Nucleus accumbens (tissue), 56 donors: Measurements from ENCODE around the gene DYRK3.

Experiments
- DNase-seq, 56 donors: peaks; one replicate each; lab custom pipeline; 2025; lab: John Stamatoyannopoulos, UW

The DYRK3 gene

DNA sequence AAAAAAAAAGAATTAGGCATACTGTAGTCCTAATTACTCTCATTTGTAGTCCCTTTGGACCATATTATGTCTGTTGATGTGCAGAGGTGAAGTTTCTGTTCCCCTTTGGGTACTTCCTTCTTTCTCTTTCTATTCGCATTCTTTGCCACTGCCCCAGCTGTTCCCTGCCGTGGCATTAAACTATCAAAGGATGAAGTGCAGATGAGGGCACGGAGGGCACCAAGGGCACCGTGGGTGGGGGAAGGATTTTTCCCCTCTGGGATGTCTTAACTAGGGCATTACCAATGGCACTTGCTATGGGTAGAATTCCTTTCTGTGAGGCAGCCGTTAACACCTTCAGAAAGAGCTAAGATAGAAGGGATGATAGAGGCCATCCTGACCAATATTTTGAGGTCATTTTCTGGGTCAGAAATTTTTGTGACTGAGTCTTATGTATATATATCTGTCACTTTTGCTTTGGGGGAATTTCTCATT lies 44.4 kb downstream of the DYRK3 start:
- no peak for DNase-seq

DNA sequence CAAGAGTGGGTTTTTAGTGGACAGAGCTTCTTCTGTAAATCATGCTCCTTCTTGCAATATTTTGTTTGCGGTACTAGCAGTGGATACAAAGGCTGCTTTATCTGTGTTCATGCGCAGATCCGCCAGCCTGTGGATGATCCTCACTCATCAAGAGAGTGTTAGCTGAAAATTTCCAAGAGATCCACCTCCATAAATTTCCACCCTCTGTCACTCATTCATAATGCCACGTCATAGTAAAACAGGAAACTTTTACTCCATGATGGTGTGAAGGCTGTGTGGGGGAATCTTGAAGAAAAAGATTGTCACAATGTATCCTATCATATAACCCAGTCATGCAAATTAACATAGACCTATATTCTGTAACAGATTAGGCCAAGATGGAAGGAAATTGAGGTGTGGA lies 44.9 kb downstream of the DYRK3 start:
- DNase-seq = peak in 16 of 56 donors; percentile 3 to 42 (median 14)

DNA sequence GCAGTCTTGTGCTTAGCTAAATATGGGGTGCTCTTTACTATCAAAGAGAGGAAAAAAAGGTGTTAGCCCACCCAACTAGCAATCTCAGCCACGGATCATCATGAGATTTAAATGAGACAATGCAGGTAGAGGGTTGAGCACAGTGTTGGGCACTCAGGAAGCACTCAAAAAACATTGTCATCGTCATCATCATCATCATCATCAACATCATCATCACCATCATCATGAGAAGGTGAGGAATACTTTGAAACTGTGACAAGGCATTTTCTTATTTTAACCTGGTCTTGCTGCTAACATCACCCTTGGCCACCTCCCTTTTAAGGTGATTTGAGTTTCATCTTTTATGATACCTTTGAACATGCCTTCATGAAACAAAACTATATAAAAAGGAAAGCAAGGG lies 46.0 kb downstream of the DYRK3 start:
- no peak for DNase-seq

DNA sequence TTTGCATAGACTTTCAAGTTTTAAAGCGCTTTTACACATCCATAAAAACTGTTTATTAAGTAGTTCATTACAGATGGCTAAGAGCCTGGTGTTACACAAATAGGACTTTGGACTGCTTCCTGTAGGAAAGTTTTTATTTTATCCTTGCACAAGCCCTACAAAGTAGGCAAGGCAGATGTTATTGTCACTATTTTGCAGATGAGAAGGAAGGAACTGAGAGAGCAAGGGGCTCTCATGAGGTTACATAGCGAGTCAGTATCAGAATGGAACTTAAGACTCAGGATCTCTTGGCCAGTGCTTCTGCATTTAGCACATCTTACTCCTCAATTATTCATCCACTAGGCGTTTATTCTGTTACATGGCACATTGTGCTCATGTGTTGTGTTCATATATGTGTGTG lies 46.8 kb downstream of the DYRK3 start:
- no peak for DNase-seq

DNA sequence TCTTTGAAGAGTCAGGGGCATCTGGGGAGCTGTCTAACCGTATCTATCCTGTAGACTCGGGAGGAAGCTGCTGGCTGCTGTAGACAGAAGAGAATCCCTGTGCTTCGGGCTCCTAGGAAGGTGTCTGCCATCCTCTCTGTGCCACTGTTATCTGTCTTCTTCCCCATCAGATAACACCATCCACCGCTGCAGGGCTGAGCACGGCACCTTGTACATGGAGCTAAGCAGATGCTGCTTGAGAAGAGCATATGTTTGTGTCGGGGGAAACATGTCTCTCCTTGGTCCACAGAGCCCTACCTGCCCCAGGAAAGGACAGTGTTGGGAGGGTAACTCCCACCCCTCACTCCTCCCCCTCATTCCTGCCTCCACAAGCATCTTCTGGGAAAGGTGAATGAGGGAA lies 48.0 kb downstream of the DYRK3 start:
- no peak for DNase-seq

DNA sequence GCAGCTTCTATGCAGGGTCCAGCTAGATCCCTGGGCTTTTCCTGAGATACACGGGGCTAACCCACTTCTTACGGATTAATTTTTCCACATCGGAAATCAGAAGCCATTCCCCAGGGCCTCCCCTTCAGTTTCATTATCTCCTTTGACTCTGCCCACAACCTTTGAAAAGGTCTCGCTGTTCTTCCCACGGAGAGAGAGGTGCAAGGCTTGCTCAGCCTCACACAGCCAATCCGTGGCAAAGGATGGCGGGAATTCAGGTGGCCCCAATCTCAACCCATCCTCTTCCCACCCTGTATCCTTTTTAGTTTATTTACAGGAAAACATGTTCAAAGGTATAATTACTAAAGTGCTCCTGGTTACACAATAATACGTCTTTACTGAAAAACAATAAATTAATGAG lies 48.7 kb downstream of the DYRK3 start:
- no peak for DNase-seq

- peak in 53 of 56 donors; percentile 13 to 89 (median 71) for DNase-seq
These were observed 49.4 kb downstream of the DYRK3 start, which contains the start of gene MAPKAPK2 for GRCh38 chr1:206684478-206685333. TSS of gene MAPKAPK2 (plus strand) at chr1:206684905. CDS start at chr1:206685230, 325 bp downstream.

DNA sequence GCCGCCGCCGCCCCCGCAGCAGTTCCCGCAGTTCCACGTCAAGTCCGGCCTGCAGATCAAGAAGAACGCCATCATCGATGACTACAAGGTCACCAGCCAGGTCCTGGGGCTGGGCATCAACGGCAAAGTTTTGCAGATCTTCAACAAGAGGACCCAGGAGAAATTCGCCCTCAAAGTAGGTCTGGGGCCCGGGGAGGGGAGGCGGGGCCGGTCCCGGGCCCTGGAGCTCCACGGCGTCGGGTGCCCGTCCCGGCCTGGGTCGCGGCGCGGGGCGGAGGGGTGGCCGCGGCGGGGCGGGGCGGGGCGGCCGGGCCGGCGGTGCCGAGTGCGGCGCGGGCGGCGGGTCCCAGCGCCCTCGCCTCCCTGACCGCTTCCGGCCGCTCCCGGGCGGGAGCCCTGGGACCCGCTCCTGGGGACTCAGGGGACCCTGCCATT lies 50.0 kb downstream of the DYRK3 start:
- DNase-seq = peak in 8 of 56 donors; percentile 20 to 54 (median 39)

DNA sequence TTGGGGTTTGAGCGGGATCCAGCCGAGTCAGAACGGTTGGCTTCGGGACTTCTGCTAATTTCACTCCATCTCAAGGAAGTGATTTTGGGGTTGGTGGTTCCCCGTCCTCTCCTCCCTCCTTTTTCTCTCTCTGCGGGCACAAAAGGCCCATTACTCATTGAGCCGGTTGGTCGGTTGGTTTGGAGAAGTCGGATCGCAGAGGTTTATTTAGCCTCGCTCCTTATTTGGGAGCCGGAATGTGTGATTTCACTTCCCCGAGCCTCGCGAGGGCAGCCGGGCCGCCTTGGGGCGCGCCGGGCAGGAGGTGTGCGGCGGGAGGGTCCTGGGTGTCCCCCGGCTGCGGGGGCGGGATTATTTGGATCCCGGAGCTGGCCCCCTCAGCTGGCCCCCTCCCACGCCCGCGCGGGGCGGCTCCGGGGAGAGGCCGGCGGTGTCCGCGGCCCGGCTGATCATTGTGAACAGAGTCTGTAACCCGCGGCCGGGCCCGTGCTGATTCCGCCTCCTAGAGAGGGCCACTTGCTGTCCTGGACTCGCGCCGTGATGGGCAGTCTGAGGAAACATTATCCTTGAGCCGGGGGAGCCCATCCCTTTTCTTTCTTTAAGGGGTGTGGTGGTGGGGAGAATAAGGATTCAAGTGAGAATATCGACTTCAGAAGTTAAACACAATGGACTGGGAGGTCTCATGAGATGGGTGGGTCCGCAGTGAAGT lies 50.6 kb downstream of the DYRK3 start:
- DNase-seq = peak in 13 of 56 donors; percentile 9 to 63 (median 39)

DNA sequence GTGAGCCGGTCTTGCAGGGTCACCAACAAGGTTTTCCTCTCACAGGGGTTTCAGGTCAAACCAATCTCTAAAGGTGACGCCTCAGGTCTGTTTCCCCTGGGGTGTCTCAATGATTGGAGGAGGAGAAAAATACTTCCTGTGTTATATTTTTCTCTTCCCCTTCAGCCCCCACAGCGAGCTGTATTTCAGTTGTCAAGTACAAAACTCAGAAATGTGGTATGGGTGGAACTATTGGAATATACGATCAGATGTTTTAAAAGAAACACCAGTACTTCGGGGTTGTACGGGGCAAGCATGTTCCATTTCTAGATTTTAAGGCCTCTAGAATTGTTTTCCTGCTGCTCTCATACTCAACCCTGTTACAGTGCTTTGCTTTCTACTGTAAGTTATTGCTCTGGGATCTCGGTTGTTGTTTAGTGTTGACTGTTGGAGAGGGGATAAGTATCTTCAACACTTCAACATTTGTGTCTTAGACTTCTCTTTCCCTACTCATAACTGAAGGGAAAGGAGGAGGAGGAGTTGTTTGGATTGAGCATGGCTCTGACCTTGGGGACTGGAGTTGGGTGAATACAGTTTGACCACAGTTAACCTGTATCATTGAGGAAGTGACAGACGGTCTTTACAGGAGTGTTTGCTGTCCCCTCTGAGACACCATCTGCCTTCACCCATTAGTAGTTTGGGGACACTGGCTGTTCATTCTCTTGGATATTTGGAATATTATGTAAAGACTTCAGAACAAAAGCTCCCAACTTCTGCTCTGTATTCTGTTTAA lies 51.3 kb downstream of the DYRK3 start:
- DNase-seq = no peak

DNA sequence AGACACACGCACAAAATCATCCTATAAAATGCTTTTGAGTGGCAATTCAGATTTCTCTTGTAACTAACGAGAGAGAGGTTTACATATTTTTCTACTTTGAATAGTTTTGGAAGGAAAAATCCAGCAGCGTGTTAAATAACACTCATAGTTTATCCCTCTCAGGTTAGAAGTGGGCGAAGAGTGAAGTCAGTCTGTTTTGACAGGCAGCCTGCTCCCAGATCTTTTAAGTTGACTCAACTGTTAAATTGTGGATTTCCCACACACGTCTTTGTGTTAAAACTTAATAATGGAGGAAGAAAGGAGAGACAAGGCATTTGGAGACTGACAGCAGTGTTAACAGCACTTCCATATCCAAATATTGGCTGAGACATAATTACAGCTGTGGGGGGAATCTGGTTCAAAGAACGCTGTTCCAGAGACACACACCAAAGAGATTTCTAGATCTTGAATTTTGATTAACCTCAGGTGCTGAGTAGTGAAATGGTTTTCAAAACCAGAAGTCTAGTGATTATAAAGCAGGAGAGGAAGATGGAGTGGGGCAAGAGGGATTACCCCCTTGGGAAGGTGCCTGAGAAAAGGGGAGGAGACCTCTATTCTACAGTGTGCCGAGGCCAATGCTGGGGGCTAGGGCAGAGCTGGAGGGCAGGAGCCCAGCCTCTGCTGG lies 52.0 kb downstream of the DYRK3 start:
- peak in 4 of 56 donors; percentile 13 to 33 (median 20) for DNase-seq

- DNase-seq = no peak
These were observed 52.6 kb downstream of the DYRK3 start for GRCh38 chr1:206687915-206688442.

GRCh38 chr1:206690516-206690915 lies 55.2 kb downstream of the DYRK3 start:
- peak in 25 of 56 donors; percentile 13 to 65 (median 35) for DNase-seq

DNA sequence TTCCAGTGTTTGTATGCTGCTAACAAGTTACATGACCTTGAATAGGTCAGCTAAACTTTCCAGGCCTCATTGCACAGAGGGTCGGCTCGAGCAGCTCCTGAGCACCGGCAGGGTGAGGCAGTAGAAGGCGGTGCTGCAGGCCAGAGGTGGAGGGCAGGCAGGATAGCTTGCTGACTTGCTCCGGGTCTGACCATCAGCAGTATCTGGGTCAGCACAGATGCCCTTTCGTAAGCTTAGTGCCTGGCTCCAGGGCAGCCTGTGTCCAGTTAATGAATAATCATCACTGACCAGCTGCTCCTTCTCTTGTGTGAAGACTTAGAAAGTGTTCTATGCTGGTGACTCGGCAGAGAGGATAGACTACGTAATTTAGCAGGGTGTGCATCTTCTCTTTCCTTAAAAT lies 56.3 kb downstream of the DYRK3 start:
- DNase-seq = peak in 3 of 56 donors; percentile 12 to 14 (median 12)

- peak in 18 of 56 donors; percentile 9 to 68 (median 24) for DNase-seq
These were observed 57.7 kb downstream of the DYRK3 start for GRCh38 chr1:206693029-206693428.

DNA sequence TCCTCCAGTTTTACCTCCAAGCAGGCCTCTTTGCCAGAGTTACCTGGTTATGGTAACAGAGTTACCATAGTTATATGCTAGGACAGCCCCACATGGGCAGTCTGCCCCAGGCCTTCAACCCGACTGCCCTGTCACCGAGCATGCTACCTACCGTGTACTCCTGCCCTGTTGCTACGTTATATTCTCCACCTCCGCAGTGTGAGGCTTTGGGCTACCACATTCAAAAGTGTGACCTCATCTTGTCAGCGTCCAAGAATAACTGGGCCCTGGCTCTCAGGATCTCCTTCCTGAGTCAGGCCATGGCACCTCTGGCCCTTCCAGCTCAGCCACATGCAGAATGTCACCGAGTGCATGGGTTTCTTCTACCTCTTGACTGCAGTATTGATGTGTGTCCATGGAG lies 58.3 kb downstream of the DYRK3 start:
- no peak for DNase-seq

DNA sequence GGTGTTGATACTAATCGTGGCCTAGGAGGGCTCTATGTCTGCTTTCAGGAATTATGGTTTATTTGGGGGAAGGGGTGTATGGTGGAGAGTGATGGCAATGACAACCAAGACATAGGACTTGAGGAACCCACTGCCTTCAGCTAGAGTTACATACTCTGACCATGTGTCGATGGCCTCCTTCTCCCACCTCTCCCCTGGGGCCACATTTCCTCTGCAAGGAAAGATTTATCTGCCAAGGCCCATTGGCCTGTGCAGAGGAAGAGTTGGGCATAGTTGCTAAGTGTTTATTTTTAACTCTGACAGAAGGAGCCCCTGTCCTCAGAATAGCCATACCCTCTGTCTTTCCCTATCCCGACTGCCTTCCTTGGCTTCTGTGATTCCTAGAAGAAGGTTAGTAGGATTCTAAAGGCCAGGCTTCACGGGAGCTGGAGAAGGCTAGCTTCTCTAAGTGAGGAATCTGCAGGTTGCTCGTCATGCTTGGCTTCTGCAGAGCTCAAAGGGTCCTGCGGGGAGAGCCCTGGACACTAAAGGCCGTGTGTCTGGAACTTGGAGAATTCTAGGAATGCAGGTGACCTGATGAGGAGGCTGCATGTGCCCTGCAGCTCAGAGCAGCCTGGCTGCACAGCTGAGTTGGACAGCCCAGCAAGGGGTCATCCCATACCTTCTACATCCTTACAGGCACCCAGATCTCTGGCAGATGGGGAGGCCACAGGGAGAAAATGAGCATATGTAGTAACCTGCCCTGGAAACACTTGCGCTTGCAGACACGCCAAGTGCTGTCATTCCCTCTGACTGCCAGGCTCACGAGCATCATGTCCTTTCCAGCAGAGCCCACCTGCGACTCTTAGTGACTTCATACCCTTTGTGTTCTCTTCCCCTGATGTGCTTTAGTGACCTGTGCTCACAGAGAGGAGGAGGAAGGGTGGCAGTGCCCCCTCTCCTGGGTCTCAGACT lies 59.1 kb downstream of the DYRK3 start:
- no peak for DNase-seq

DNA sequence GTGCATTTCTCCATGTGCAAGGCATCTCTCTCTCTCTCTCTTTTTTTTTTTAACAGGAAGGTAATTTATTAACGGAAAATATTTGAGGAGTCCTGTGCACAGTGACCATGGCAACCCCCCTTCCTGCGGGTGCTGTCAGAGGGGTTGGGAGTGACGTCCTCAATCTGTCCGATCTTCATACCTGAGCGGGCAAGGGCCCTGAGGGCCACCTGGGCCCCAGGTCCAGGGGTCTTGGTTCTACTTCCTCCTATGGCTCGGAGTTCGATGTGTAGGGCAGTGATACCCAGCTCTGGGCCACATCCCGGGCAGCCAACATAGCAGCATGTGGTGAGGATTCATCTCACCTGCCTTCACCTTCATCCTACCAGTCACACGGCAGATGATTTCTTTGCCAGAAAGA lies 60.4 kb downstream of the DYRK3 start:
- no peak for DNase-seq
